HG03520 (cell line): ENCODE data around the gene TRAPPC3.
A peak's percentile ranks its signal among the peaks of the same experiment; 100 is the strongest.
"Not testable (repeated sequence)": the region's sequence is repeated elsewhere in the genome, so short reads cannot be mapped to it uniquely, and the experiment has no call there.

Experiments used
- ATAC-seq: cut with Tn5 transposase; IDR thresholded peaks from one replicate; pipeline ENCODE4 v1.9.1; 2021; ENCODE audit warnings: mild to moderate bottlenecking, moderate library complexity; ENCODE audit not compliant: unreplicated experiment

Gene TRAPPC3

GRCh38 chr1:36166938-36167905, 17.9 kb upstream of the TRAPPC3 start:
- ATAC-seq: no peak

GRCh38 chr1:36166136-36166535, 16.9 kb upstream of the TRAPPC3 start:
- ATAC-seq: no peak

GRCh38 chr1:36165145-36165544, 15.9 kb upstream of the TRAPPC3 start:
- ATAC-seq: no peak

GRCh38 chr1:36164361-36164760, 15.1 kb upstream of the TRAPPC3 start:
- ATAC-seq: no peak

GRCh38 chr1:36163426-36163825, 14.1 kb upstream of the TRAPPC3 start:
- ATAC-seq: no peak

GRCh38 chr1:36162680-36163239, 13.5 kb upstream of the TRAPPC3 start:
- ATAC-seq: no peak

- ATAC-seq: no peak
These were observed 12.6 kb upstream of the TRAPPC3 start for GRCh38 chr1:36161641-36162531.

- ATAC-seq: no peak
These were observed 11.7 kb upstream of the TRAPPC3 start for GRCh38 chr1:36160949-36161485.

- ATAC-seq: no peak
These were observed 11.2 kb upstream of the TRAPPC3 start for GRCh38 chr1:36160388-36160948.

- no peak for ATAC-seq
These were observed 10.5 kb upstream of the TRAPPC3 start for GRCh38 chr1:36159614-36160387.

GRCh38 chr1:36158827-36159252, 9.6 kb upstream of the TRAPPC3 start:
- not testable (repeated sequence) for ATAC-seq

GRCh38 chr1:36157973-36158826, 8.9 kb upstream of the TRAPPC3 start:
- ATAC-seq: no peak

- no peak for ATAC-seq
These were observed 8.0 kb upstream of the TRAPPC3 start for GRCh38 chr1:36157115-36157903.

- ATAC-seq: no peak
These were observed 7.2 kb upstream of the TRAPPC3 start for GRCh38 chr1:36156329-36157114.

- peak; percentile 47 for ATAC-seq
These were observed 6.4 kb upstream of the TRAPPC3 start, which contains the start of gene MAP7D1 for GRCh38 chr1:36155408-36156328. TSS of gene MAP7D1 (plus strand) at chr1:36156160. CDS start at chr1:36156418, 258 bp downstream.

GRCh38 chr1:36154765-36155407, 5.6 kb upstream of the TRAPPC3 start:
- ATAC-seq: no peak
